ENCODE data around the gene CCDC57. TPM values are rescaled to one million over a fixed set of nuclear protein-coding genes. Genes with fewer than 3 reads are reported as not detected.

Gene CCDC57
- total and polyA plus RNA-seq, 2 of the 8 experiments (the other 6 are each of a cell fraction or from before 2014, with no cell fraction given): 8.4 to 12.9 TPM

DNA sequence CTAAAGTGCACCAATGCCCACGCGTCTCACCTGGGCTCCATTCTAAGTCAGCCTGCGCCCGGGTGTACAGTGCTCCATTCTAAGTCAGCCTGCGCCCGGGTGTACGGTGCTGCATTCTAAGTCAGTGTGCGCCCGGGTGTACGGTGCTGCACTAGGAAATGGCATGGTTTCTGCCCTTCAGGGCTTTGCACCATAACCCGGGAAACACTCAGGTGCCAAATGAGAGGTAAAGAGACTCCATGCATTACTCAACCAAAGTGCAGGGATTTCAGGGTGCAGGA is 85.4 kb downstream of the CCDC57 start (continued):
- TF ChIP-seq CREB1 (IDR thresholded peaks at IDR 0.05) (no peak), SP4 (IDR thresholded peaks at IDR 0.05; ENCODE audit: low read length) (no peak), JUN (IDR thresholded peaks at IDR 0.05; ENCODE audit: low read depth, low read length) (no peak)
